Body of pancreas (tissue), 4 donors: ENCODE results near the gene RNPEP. TPM values are rescaled to one million over a fixed set of nuclear protein-coding genes. Genes with fewer than 3 reads are reported as not detected.
"Not testable (repeated sequence)": the region's sequence is repeated elsewhere in the genome, so short reads cannot be mapped to it uniquely, and the experiment has no call there.

Experiments
- ATAC-seq: fragments of 150-250 bp; one replicate; pipeline ENCODE4 v1.9.1; 2016
- DNase-seq, 4 donors: peaks; one replicate each; pipeline ENCODE4 v3.0.0-alpha.2; 2019
- H3K27ac ChIP-seq, 4 donors: fragments of 200-600 bp; sonication (generic); 1 replicate in 3 of 4; 2 replicates in 1 of 4; pipeline versions ENCODE4 v1.5.1 to v1.6.1; 2016 to 2019; ENCODE audit warnings: mild to moderate bottlenecking in 1 of 4, mixed read lengths in 1 of 4, moderate library complexity in 1 of 4
- H3K27me3 ChIP-seq, 2 donors: fragments of 200-600 bp; sonication (generic); one replicate each; pipeline ENCODE4 v1.6.0; 2016; ENCODE audit warnings: mild to moderate bottlenecking in 1 of 2
- H3K36me3 ChIP-seq, 2 donors: fragments of 200-600 bp; sonication (generic); replicated peaks in 1 of 2; 2 replicates each; pipeline ENCODE4 v1.5.1; 2016; ENCODE audit warnings: low read depth in 2 of 2; ENCODE audit not compliant: insufficient read depth in 1 of 2
- H3K4me1 ChIP-seq: fragments of 200-600 bp; sonication (generic); one replicate; pipeline ENCODE4 v1.6.0; 2016
- H3K4me3 ChIP-seq, 2 donors: fragments of 200-600 bp; sonication (generic); 1 replicate in 1 of 2; 2 replicates in 1 of 2; pipeline ENCODE4 v1.5.1; 2016 to 2019
- H3K9me3 ChIP-seq, 3 donors: fragments of 200-600 bp; sonication (generic); 1 replicate in 2 of 3; 2 replicates in 1 of 3; pipeline ENCODE4 v1.5.1; 2016
- CTCF ChIP-seq, 7 experiments: fragments of 450-650 bp in 4 of 7; fragments of 200-600 bp in 3 of 7; sonication (generic) in 3 of 7; IDR thresholded peaks; one replicate each; pipeline ENCODE4 v1.5.1; 2016 to 2019; ENCODE audit warnings: antibody characterized with exemption in 7 of 7
- POLR2A ChIP-seq, 3 donors: fragments of 450-650 bp; IDR thresholded peaks; one replicate each; pipeline ENCODE4 v1.6.1; 2016; ENCODE audit warnings: antibody characterized with exemption in 3 of 3, mild to moderate bottlenecking in 2 of 3
- WGBS, 2 donors: methylation state at CpG; one replicate each; pipeline ENCODE4 v1.1.5; 2017; 5-methylcytosine and 5-hydroxymethylcytosine counted together
- intact Hi-C: fragments of 100-400 bp; cut with DNase I; formaldehyde crosslinking; loops from one replicate; pipeline ENCODE4 v1.15.1; 2023
- total RNA-seq, 2 donors: library from RNA; depleted of rRNA; stranded (reverse); fragments of >200 nt; gene quantifications; one replicate each; pipeline ENCODE4 v1.1.0, GENCODE V29; 2016

Gene RNPEP
- total RNA-seq, 2 donors from 2014 or later, result 62.3 to 233 TPM

DNA sequence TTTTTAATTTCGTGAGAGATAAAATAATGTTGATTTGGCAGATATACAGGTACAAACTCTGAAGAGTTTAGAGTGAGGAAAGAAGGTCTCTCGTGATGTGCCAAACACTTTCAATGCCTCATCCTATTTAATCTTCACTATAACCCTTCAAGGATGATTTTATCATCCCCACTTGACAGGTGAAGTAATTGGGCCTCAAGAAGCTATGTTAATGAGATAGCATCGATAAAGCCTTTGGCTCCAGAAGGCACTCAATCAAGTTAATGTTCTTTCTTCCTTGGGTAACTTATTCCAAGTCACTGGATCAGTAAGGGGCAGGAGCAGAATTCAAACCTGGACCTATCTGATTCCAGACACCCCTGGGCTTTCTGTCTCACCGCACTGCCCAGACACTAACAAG lies 43.3 kb upstream of the RNPEP start:
- H3K27me3 ChIP-seq, result no peaks in the 10 kb centered on the region
- H3K9me3 ChIP-seq, result no peaks in the 10 kb centered on the region
- 44% methylated on average over 4 of the region's 4 CpGs for WGBS, 2 donors
- ATAC-seq, result no peak
- no peaks in the 10 kb centered on the region for H3K4me1 ChIP-seq
- TF ChIP-seq CTCF (IDR thresholded peaks at IDR 0.05), result no peak
- TF ChIP-seq POLR2A (IDR thresholded peaks at IDR 0.05), result no peak
- no peaks in the 10 kb centered on the region for H3K36me3 ChIP-seq
- no peak overlapping the region for H3K27ac ChIP-seq
- intact Hi-C loops, result no loop called here
- no peak for DNase-seq
- no peak overlapping the region for H3K4me3 ChIP-seq

- 65 to 67% methylated on average over 4 to 5 of the region's 5 CpGs for WGBS, 2 donors
- Histone ChIP-seq H3K4me1 (no peaks in the 10 kb centered on the region), H3K27ac (no peak overlapping the region), H3K4me3 (no peak overlapping the region), H3K27me3 (no peaks in the 10 kb centered on the region), H3K36me3 (no peaks in the 10 kb centered on the region), H3K9me3 (no peaks in the 10 kb centered on the region)
- ATAC-seq (no peak), DNase-seq (no peak)
- intact Hi-C loops, result no loop called here
- TF ChIP-seq CTCF (IDR thresholded peaks at IDR 0.05), result no peak
- TF ChIP-seq POLR2A (IDR thresholded peaks at IDR 0.05), result no peak
Measured at GRCh38 chr1:201939574-201939973, 42.9 kb upstream of the RNPEP start.

GRCh38 chr1:201940316-201940715 lies 42.1 kb upstream of the RNPEP start:
- WGBS, 2 donors, result 76 to 90% methylated on average over 5 to 10 of the region's 10 CpGs
- DNase-seq, H3K36me3 ChIP-seq, intact Hi-C loops, ATAC-seq, H3K9me3 ChIP-seq, H3K27ac ChIP-seq, H3K4me1 ChIP-seq, H3K4me3 ChIP-seq, H3K27me3 ChIP-seq: not testable (repeated sequence)

- no peak overlapping the region for H3K27ac ChIP-seq
- WGBS, 2 donors, result 58 to 59% methylated on average over 12 to 18 of the region's 18 CpGs
- peaks cover 6% of the 10 kb centered on the region for H3K4me1 ChIP-seq
- no peak for DNase-seq
- TF ChIP-seq POLR2A (IDR thresholded peaks at IDR 0.05) (no peak), CTCF (IDR thresholded peaks at IDR 0.05) (no peak)
- no peaks in the 10 kb centered on the region for H3K9me3 ChIP-seq
- intact Hi-C loops, result no loop called here
- no peak overlapping the region for H3K4me3 ChIP-seq
- ATAC-seq, result no peak
- H3K36me3 ChIP-seq, result no peaks in the 10 kb centered on the region
- no peaks in the 10 kb centered on the region for H3K27me3 ChIP-seq
Measured at GRCh38 chr1:201941420-201942128, 40.9 kb upstream of the RNPEP start.

DNA sequence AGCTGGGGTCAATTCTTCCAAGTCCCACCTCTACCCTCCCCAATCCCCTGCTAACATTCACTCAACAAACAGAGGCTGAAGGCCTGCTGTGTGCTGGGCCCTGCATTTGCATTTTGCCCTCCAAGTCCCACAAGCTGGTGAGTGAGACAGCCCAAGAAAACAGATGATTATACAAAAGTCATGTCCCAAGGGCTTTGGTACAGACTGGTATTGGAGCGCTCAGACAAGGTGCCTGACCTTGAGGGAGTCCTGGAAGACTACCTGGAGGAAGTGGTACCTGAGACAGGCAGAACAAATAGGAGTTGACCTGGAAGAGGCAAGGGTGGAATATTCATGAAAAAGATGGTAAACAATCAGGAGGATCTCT lies 40.3 kb upstream of the RNPEP start:
- peaks cover 10% of the 10 kb centered on the region for H3K4me1 ChIP-seq
- no peak for TF ChIP-seq CTCF (IDR thresholded peaks at IDR 0.05)
- intact Hi-C loops, result no loop called here
- ATAC-seq (no peak), DNase-seq (no peak)
- H3K4me3 ChIP-seq, result no peak overlapping the region
- H3K9me3 ChIP-seq, result no peaks in the 10 kb centered on the region
- 94 to 95% methylated on average over 1 of the region's 1 CpG for WGBS, 2 donors
- no peaks in the 10 kb centered on the region for H3K36me3 ChIP-seq
- no peaks in the 10 kb centered on the region for H3K27me3 ChIP-seq
- no peak overlapping the region for H3K27ac ChIP-seq
